Caco-2 (cell line): ENCODE results near the gene TPCN1. TPM values are rescaled to one million over a fixed set of nuclear protein-coding genes. Genes with fewer than 3 reads are reported as not detected.

ENCODE experiments used
- BruUV-seq: library from RNA; stranded (reverse); fragments of 400-500 nt; replicated peaks from 2 replicates; lab custom pipeline; 2021; lab: Mats Ljungman, UMichigan
- CTCF ChIA-PET: fragments of 300-600 bp; sonication (Branson Sonifier 250); formaldehyde crosslinking; loops from one replicate; lab custom pipeline; 2022; ENCODE audit warnings: antibody characterized with exemption; lab: Charles Lee
- POLR2A ChIA-PET: fragments of 300-600 bp; sonication (Branson Sonifier 250); formaldehyde crosslinking; loops from one replicate; lab custom pipeline; 2022; ENCODE audit warnings: antibody characterized with exemption; lab: Charles Lee
- DNase-seq, 2 experiments: peaks; one replicate each; pipeline versions ENCODE4 v3.0.0 to v3.0.0-alpha.2; 2020 to 2022
- H3K27me3 ChIP-seq: replicated peaks from 2 replicates; pipeline ENCODE4 v1.6.0; 2011; ENCODE audit warnings: low read length; ENCODE audit not compliant: control insufficient read depth, insufficient read depth
- H3K36me3 ChIP-seq: 2 replicates; pipeline ENCODE4 v1.5.1; 2011; ENCODE audit warnings: low read length; ENCODE audit not compliant: control insufficient read depth, insufficient read depth
- H3K4me1 ChIP-seq: fragments of 250-450 bp; sonication (Bioruptor Pico); 2 replicates; pipeline ENCODE4 v1.5.1; 2020; ENCODE audit warnings: mild to moderate bottlenecking
- H3K4me3 ChIP-seq: 2 replicates; pipeline ENCODE4 v1.5.1; 2011; ENCODE audit warnings: low read depth, mild to moderate bottlenecking, control low read depth, low read length
- H3K9me3 ChIP-seq: fragments of 250-450 bp; sonication (Bioruptor Pico); 2 replicates; pipeline ENCODE4 v1.5.1; 2020; ENCODE audit warnings: mild to moderate bottlenecking, moderate library complexity
- H3K27ac Mint-ChIP-seq: one replicate; pipeline ENCODE4 v1.8.0; 2022; ENCODE audit warnings: mixed read lengths; ENCODE audit not compliant: unreplicated experiment
- H3K27me3 Mint-ChIP-seq: one replicate; pipeline ENCODE4 v1.8.0; 2022; ENCODE audit warnings: mixed read lengths; ENCODE audit not compliant: insufficient read depth, unreplicated experiment
- H3K36me3 Mint-ChIP-seq: one replicate; pipeline ENCODE4 v1.8.0; 2022; ENCODE audit warnings: mild to moderate bottlenecking, mixed read lengths; ENCODE audit not compliant: insufficient read depth, unreplicated experiment
- H3K4me1 Mint-ChIP-seq: one replicate; pipeline ENCODE4 v1.8.0; 2022; ENCODE audit warnings: low read depth, mixed read lengths; ENCODE audit not compliant: unreplicated experiment
- H3K4me3 Mint-ChIP-seq: one replicate; pipeline ENCODE4 v1.8.0; 2022; ENCODE audit warnings: mild to moderate bottlenecking, moderate library complexity, mixed read lengths; ENCODE audit not compliant: unreplicated experiment
- H3K9me3 Mint-ChIP-seq: one replicate; pipeline ENCODE4 v1.8.0; 2022; ENCODE audit warnings: mixed read lengths; ENCODE audit not compliant: unreplicated experiment
- intact Hi-C: fragments of 100-400 bp; cut with micrococcal nuclease; formaldehyde crosslinking; loops from one replicate; pipeline ENCODE4 v1.10.0; 2022; ENCODE audit not compliant: unreplicated experiment
- total RNA-seq: library from RNA; stranded (reverse); gene quantifications from 2 replicates; pipeline ENCODE4 v1.2.3, GENCODE V29; 2022
- TF ChIP-seq, protein P1 (sequence below), 2 experiments: fragments of 200-600 bp in 1 of 2; IDR thresholded peaks; 1 replicate in 1 of 2; 2 replicates in 1 of 2; pipeline versions ENCODE4 v1.5.1 to v1.8.0; 2011 to 2022; ENCODE audit warnings: antibody characterized with exemption in 1 of 2, control low read depth in 1 of 2, inconsistent platforms in 1 of 2, low read depth in 1 of 2, low read length in 1 of 2, mild to moderate bottlenecking in 1 of 2, moderate library complexity in 1 of 2; ENCODE audit not compliant: insufficient read depth in 1 of 2, severe bottlenecking in 1 of 2, unreplicated experiment in 1 of 2

Gene TPCN1
- total RNA-seq, 1 experiment from 2014 or later, result 54.4 TPM

GRCh38 chr12:113297214-113297587 lies 75.9 kb downstream of the TPCN1 start:
- no peak for DNase-seq
- TF ChIP-seq, protein P1, sequence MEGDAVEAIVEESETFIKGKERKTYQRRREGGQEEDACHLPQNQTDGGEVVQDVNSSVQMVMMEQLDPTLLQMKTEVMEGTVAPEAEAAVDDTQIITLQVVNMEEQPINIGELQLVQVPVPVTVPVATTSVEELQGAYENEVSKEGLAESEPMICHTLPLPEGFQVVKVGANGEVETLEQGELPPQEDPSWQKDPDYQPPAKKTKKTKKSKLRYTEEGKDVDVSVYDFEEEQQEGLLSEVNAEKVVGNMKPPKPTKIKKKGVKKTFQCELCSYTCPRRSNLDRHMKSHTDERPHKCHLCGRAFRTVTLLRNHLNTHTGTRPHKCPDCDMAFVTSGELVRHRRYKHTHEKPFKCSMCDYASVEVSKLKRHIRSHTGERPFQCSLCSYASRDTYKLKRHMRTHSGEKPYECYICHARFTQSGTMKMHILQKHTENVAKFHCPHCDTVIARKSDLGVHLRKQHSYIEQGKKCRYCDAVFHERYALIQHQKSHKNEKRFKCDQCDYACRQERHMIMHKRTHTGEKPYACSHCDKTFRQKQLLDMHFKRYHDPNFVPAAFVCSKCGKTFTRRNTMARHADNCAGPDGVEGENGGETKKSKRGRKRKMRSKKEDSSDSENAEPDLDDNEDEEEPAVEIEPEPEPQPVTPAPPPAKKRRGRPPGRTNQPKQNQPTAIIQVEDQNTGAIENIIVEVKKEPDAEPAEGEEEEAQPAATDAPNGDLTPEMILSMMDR (IDR thresholded peaks at IDR 0.05; ENCODE audit: insufficient read depth in 1 of 2, low read depth in 1 of 2, low read length in 1 of 2, severe bottlenecking in 1 of 2, unreplicated experiment in 1 of 2), result no peak
- Histone ChIP-seq H3K36me3 (peaks cover 3% of the 10 kb centered on the region), H3K4me3 (no peak overlapping the region), H3K9me3 (no peaks in the 10 kb centered on the region), H3K4me1 (peaks cover 21% of the 10 kb centered on the region), H3K27me3 (no peaks in the 10 kb centered on the region)
- Mint-ChIP-seq H3K4me3 (no peak overlapping the region), H3K36me3 (peaks cover 23% of the 10 kb centered on the region), H3K27ac (no peak overlapping the region), H3K9me3 (no peaks in the 10 kb centered on the region), H3K4me1 (peaks cover 8% of the 10 kb centered on the region), H3K27me3 (no peaks in the 10 kb centered on the region)
- BruUV-seq, result no TSS peak
- ChIA-PET CTCF (no interaction called here), POLR2A (no interaction called here)
- intact Hi-C loops, result no loop called here

DNA sequence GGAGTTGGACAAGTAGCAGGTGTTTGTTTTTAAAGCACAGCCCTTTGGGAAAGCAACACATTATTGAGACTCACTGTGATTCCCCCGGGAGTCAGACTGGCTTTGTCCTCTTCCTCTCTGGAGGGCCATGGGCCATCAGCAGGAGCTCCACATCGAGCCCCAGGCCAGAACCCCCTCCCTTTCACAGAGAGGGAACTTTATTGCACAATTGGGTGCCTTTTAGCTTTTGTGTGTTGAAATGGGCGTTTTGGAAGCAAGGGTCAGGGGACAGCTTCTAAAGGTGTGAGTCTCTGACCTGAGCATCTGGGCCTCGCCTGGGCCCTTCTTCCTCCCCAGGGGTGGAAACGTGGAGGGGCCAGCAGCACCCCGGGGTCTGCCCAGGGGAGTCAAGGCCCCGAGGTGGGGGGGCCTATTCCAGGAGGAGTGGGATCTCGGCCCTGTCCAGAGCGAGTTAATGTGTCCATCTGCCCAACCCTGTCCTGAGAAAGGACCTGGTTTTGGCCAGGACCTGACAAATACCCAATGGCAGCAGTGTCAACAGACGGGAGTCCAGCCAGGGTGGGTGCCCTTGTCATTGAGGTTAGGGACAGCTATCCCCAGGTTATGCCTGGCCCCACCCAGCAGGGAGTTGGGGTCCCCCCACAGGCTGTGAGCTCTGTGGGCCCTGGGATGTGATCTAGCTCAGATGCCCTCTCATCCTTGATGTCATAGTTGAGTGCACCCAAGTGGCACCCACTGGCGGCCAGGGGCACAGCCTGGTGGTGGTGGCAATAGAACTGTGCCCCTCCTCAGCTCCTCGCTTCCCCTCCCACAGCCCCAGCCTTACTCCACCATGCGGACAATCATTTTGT lies 76.6 kb downstream of the TPCN1 start:
- CTCF ChIA-PET, result no interaction called here
- Histone ChIP-seq H3K9me3 (no peaks in the 10 kb centered on the region), H3K4me3 (no peak overlapping the region), H3K36me3 (peaks cover 3% of the 10 kb centered on the region; the same call in 1 of the 2 replicates), H3K4me1 (peaks cover 21% of the 10 kb centered on the region), H3K27me3 (no peaks in the 10 kb centered on the region)
- no TSS peak for BruUV-seq
- Mint-ChIP-seq H3K27ac (peak overlapping the region; percentile 22), H3K36me3 (peaks cover 23% of the 10 kb centered on the region), H3K9me3 (no peaks in the 10 kb centered on the region), H3K4me1 (peaks cover 8% of the 10 kb centered on the region), H3K4me3 (no peak overlapping the region), H3K27me3 (no peaks in the 10 kb centered on the region)
- POLR2A ChIA-PET, result interaction anchor here (0.5 kb wide), 1 partner anchor 68 kb away, joined by 6 read pairs; no protein-coding TSS in a partner anchor
- TF ChIP-seq, protein P1 (IDR thresholded peaks at IDR 0.05; ENCODE audit: insufficient read depth in 1 of 2, low read depth in 1 of 2, low read length in 1 of 2, severe bottlenecking in 1 of 2, unreplicated experiment in 1 of 2), result no peak
- intact Hi-C loops, result no loop called here
- DNase-seq, result no peak

- CTCF ChIA-PET, result no interaction called here
- H3K27ac Mint-ChIP-seq, result peak overlapping the region; percentile 22
- H3K4me3 Mint-ChIP-seq, result no peak overlapping the region
- intact Hi-C loops, result no loop called here
- Histone ChIP-seq H3K27me3 (no peaks in the 10 kb centered on the region), H3K4me1 (peaks cover 21% of the 10 kb centered on the region), H3K36me3 (peaks cover 1% of the 10 kb centered on the region; the same call in 1 of the 2 replicates), H3K9me3 (no peaks in the 10 kb centered on the region), H3K4me3 (no peak overlapping the region)
- peaks cover 23% of the 10 kb centered on the region for H3K36me3 Mint-ChIP-seq
- no peak for DNase-seq
- BruUV-seq, result no TSS peak
- H3K4me1 Mint-ChIP-seq, result peaks cover 8% of the 10 kb centered on the region
- TF ChIP-seq, protein P1 (IDR thresholded peaks at IDR 0.05; ENCODE audit: insufficient read depth in 1 of 2, low read depth in 1 of 2, low read length in 1 of 2, severe bottlenecking in 1 of 2, unreplicated experiment in 1 of 2), result no peak
- POLR2A ChIA-PET, result no interaction called here
- H3K9me3 Mint-ChIP-seq, result no peaks in the 10 kb centered on the region
- H3K27me3 Mint-ChIP-seq, result no peaks in the 10 kb centered on the region
These were observed 77.2 kb downstream of the TPCN1 start for GRCh38 chr12:113298472-113298817.
